B cell (primary cell): ENCODE data around the gene SLC4A4.
"Not testable (repeated sequence)": the region's sequence is repeated elsewhere in the genome, so short reads cannot be mapped to it uniquely, and the experiment has no call there.

Experiments used
- CTCF ChIP-seq: fragments of 200-600 bp; IDR thresholded peaks from one replicate; pipeline ENCODE4 v1.8.0; 2022; ENCODE audit warnings: antibody characterized with exemption, mild to moderate bottlenecking
- EZH2 ChIP-seq: IDR thresholded peaks from 2 replicates; pipeline ENCODE4 v1.6.1; 2012; ENCODE audit warnings: borderline replicate concordance, low read depth, mild to moderate bottlenecking, moderate library complexity, low read length; ENCODE audit not compliant: insufficient read depth, poor library complexity, severe bottlenecking

- TF ChIP-seq CTCF, EZH2: not testable (repeated sequence)
Observed at GRCh38 chr4:71408961-71409360, 70.1 kb downstream of the SLC4A4 start.
